HTR-8/SVneo (cell line): ENCODE measurements around the gene MAPK1IP1L.
A peak's percentile ranks its signal among the peaks of the same experiment; 100 is the strongest.
"Not testable (repeated sequence)": the region's sequence is repeated elsewhere in the genome, so short reads cannot be mapped to it uniquely, and the experiment has no call there.

Experiments
- DNase-seq: peaks from one replicate; pipeline ENCODE4 v3.0.0; 2011; ENCODE audit warnings: low spot score, mixed read lengths; ENCODE audit not compliant: insufficient read length
- FAIRE-seq: peaks from 2 replicates; lab custom pipeline; 2011; peaks lifted over from hg19 to GRCh38; lab: Jason Lieb, UNC

The MAPK1IP1L gene

GRCh38 chr14:55051423-55052268 lies at the start of gene MAPK1IP1L:
TSS of gene MAPK1IP1L (plus strand) at chr14:55051647. CDS start at chr14:55061684, 10,037 bp downstream.
- DNase-seq (peak; percentile 99), FAIRE-seq (peak; percentile 99)

GRCh38 chr14:55005071-55005470 lies 46.4 kb upstream of the MAPK1IP1L start:
- no peak for DNase-seq

GRCh38 chr14:55015006-55015405 lies 36.4 kb upstream of the MAPK1IP1L start:
- FAIRE-seq (peak; percentile 57), DNase-seq (no peak)

More at GRCh38 chr14:55005071-55005470, 46.4 kb upstream of the MAPK1IP1L start:
- peak; percentile 81 for FAIRE-seq

GRCh38 chr14:55019968-55020554 lies 31.4 kb upstream of the MAPK1IP1L start:
- DNase-seq (no peak), FAIRE-seq (peak; percentile 90)

GRCh38 chr14:55024365-55024764 lies 27.1 kb upstream of the MAPK1IP1L start:
- FAIRE-seq = not testable (repeated sequence)

GRCh38 chr14:55025948-55026347 lies 25.5 kb upstream of the MAPK1IP1L start:
- DNase-seq = no peak
- FAIRE-seq = no peak

More at GRCh38 chr14:55024365-55024764, 27.1 kb upstream of the MAPK1IP1L start:
- DNase-seq = not testable (repeated sequence)

GRCh38 chr14:55026441-55026792 lies 25.0 kb upstream of the MAPK1IP1L start:
- no peak for FAIRE-seq
- DNase-seq = no peak

GRCh38 chr14:55026793-55027561 lies 24.5 kb upstream of the MAPK1IP1L start, which contains the start of the genes SOCS4 and WDHD1:
TSS of gene SOCS4 (plus strand) at chr14:55027236. CDS start at chr14:55043042, 15,806 bp downstream.
TSS of gene WDHD1 (minus strand) at chr14:55027099. CDS start at chr14:55026787, 312 bp downstream.
- FAIRE-seq (peak; percentile 100), DNase-seq (peak; percentile 99)

- DNase-seq = no peak
- FAIRE-seq = no peak
Measured at GRCh38 chr14:55028066-55028465, 23.4 kb upstream of the MAPK1IP1L start.

GRCh38 chr14:55028476-55028875 lies 23.0 kb upstream of the MAPK1IP1L start:
- no peak for DNase-seq
- FAIRE-seq = peak; percentile 9

GRCh38 chr14:55031190-55031589 lies 20.3 kb upstream of the MAPK1IP1L start:
- peak; percentile 69 for FAIRE-seq

GRCh38 chr14:55037995-55038394 lies 13.5 kb upstream of the MAPK1IP1L start:
- DNase-seq = not testable (repeated sequence)
- FAIRE-seq = peak; percentile 38

More at GRCh38 chr14:55031190-55031589, 20.3 kb upstream of the MAPK1IP1L start:
- DNase-seq = no peak

GRCh38 chr14:55038708-55039107 lies 12.7 kb upstream of the MAPK1IP1L start:
- FAIRE-seq (peak; percentile 76), DNase-seq (no peak)

GRCh38 chr14:55043528-55043927 lies 7.9 kb upstream of the MAPK1IP1L start:
- DNase-seq (no peak), FAIRE-seq (peak; percentile 76)

- FAIRE-seq = no peak
Measured at GRCh38 chr14:55045087-55045486, 6.4 kb upstream of the MAPK1IP1L start.

GRCh38 chr14:55047301-55048053 lies 4.0 kb upstream of the MAPK1IP1L start:
- no peak for DNase-seq
- FAIRE-seq = no peak

More at GRCh38 chr14:55045087-55045486, 6.4 kb upstream of the MAPK1IP1L start:
- DNase-seq = no peak

GRCh38 chr14:55048900-55049436 lies 2.5 kb upstream of the MAPK1IP1L start:
- DNase-seq = no peak
- no peak for FAIRE-seq

- no peak for DNase-seq
- no peak for FAIRE-seq
Measured at GRCh38 chr14:55051165-55051422, 353 bp upstream of the MAPK1IP1L start.

GRCh38 chr14:55052269-55052930 lies 953 bp downstream of the MAPK1IP1L start:
- DNase-seq (no peak), FAIRE-seq (peak; percentile 66)
